ENCODE results near the gene NRIP3.

DNA sequence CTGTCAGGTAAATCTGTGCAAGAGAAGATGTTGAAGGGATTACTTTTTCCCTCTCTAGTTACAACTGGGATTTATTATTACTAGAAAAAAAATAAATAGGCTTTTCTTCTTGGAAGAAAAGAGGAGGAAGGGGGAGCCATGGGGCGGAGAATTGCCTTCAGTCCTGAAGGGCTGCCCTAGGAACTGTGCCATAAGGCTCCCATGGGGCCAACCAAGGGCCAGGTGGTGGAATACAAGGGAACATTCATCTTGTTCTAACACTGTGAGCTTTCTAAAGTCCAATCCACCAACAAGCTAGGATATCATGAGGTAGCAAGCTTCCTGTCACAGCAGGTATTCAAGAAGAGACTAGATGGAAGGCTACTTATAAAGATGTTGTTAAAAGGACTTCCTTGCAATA, 24.8 kb upstream of the NRIP3 start:
- TF ChIP-seq, protein P1, sequence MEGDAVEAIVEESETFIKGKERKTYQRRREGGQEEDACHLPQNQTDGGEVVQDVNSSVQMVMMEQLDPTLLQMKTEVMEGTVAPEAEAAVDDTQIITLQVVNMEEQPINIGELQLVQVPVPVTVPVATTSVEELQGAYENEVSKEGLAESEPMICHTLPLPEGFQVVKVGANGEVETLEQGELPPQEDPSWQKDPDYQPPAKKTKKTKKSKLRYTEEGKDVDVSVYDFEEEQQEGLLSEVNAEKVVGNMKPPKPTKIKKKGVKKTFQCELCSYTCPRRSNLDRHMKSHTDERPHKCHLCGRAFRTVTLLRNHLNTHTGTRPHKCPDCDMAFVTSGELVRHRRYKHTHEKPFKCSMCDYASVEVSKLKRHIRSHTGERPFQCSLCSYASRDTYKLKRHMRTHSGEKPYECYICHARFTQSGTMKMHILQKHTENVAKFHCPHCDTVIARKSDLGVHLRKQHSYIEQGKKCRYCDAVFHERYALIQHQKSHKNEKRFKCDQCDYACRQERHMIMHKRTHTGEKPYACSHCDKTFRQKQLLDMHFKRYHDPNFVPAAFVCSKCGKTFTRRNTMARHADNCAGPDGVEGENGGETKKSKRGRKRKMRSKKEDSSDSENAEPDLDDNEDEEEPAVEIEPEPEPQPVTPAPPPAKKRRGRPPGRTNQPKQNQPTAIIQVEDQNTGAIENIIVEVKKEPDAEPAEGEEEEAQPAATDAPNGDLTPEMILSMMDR (IDR thresholded peaks at IDR 0.05; ENCODE audit: low read depth, low read length), result no peak
- no peak for TF ChIP-seq EZH2phosphoT487 (IDR thresholded peaks at IDR 0.05; ENCODE audit: low read depth)

Measured in OCI-LY3 (cell line).